Measurements from ENCODE around the gene ADAM23. TPM values are rescaled to one million over a fixed set of nuclear protein-coding genes. Genes with fewer than 3 reads are reported as not detected.

Gene ADAM23
- total RNA-seq, 2 donors from 2014 or later: 1.3 to 10.7 TPM

GRCh38 chr2:206423147-206423546, 20.2 kb upstream of the ADAM23 start:
- Histone ChIP-seq H3K27ac (no peak overlapping the region), H3K36me3 (no peaks in the 10 kb centered on the region), H3K4me3 (no peak overlapping the region), H3K9me3 (no peaks in the 10 kb centered on the region), H3K4me1 (replicated peaks) (no peaks in the 10 kb centered on the region), H3K27me3 (replicated peaks; ENCODE audit: insufficient read depth) (no peaks in the 10 kb centered on the region)
- intact Hi-C loops (cut with DNase I): no loop called here
- no peak for DNase-seq (ENCODE audit: low spot score)
- WGBS: 50% methylated on average over 2 of the region's 2 CpGs
- TF ChIP-seq POLR2A (IDR thresholded peaks at IDR 0.05) (no peak), CTCF (IDR thresholded peaks at IDR 0.05) (no peak), POLR2AphosphoS5 (IDR thresholded peaks at IDR 0.05) (no peak)

GRCh38 chr2:206424134-206424533, 19.2 kb upstream of the ADAM23 start:
- Histone ChIP-seq H3K27me3 (replicated peaks; ENCODE audit: insufficient read depth) (no peaks in the 10 kb centered on the region), H3K4me3 (no peak overlapping the region), H3K27ac (no peak overlapping the region), H3K36me3 (no peaks in the 10 kb centered on the region), H3K4me1 (replicated peaks) (no peaks in the 10 kb centered on the region), H3K9me3 (no peaks in the 10 kb centered on the region)
- TF ChIP-seq CTCF (IDR thresholded peaks at IDR 0.05): no peak
- no peak for TF ChIP-seq POLR2AphosphoS5 (IDR thresholded peaks at IDR 0.05)
- TF ChIP-seq POLR2A (IDR thresholded peaks at IDR 0.05): no peak
- no peak for DNase-seq (ENCODE audit: low spot score)
- 20% methylated on average over 3 of the region's 3 CpGs for WGBS
- intact Hi-C loops (cut with DNase I): no loop called here

- H3K36me3 ChIP-seq: no peaks in the 10 kb centered on the region
- H3K27me3 ChIP-seq (replicated peaks; ENCODE audit: insufficient read depth): no peaks in the 10 kb centered on the region
- intact Hi-C loops (cut with DNase I): no loop called here
- TF ChIP-seq POLR2A (IDR thresholded peaks at IDR 0.05) (no peak), POLR2AphosphoS5 (IDR thresholded peaks at IDR 0.05) (no peak), CTCF (IDR thresholded peaks at IDR 0.05) (no peak)
- H3K9me3 ChIP-seq: no peaks in the 10 kb centered on the region
- no peak for DNase-seq (ENCODE audit: low spot score)
- H3K4me3 ChIP-seq: no peak overlapping the region
- no peak overlapping the region for H3K27ac ChIP-seq
- no peaks in the 10 kb centered on the region for H3K4me1 ChIP-seq (replicated peaks)
- WGBS: 79% methylated on average over 3 of the region's 3 CpGs
Observed at GRCh38 chr2:206428783-206429182, 14.5 kb upstream of the ADAM23 start.

- Histone ChIP-seq H3K4me3 (no peak overlapping the region), H3K9me3 (no peaks in the 10 kb centered on the region), H3K36me3 (no peaks in the 10 kb centered on the region), H3K27ac (no peak overlapping the region), H3K27me3 (replicated peaks; ENCODE audit: insufficient read depth) (no peaks in the 10 kb centered on the region), H3K4me1 (replicated peaks) (no peaks in the 10 kb centered on the region)
- 93% methylated on average over 2 of the region's 2 CpGs for WGBS
- TF ChIP-seq POLR2A (IDR thresholded peaks at IDR 0.05): no peak
- no peak for TF ChIP-seq CTCF (IDR thresholded peaks at IDR 0.05)
- no peak for TF ChIP-seq POLR2AphosphoS5 (IDR thresholded peaks at IDR 0.05)
- intact Hi-C loops (cut with DNase I): no loop called here
- no peak for DNase-seq (ENCODE audit: low spot score)
Observed at GRCh38 chr2:206430452-206430851, 12.9 kb upstream of the ADAM23 start.

GRCh38 chr2:206431439-206431838, 11.9 kb upstream of the ADAM23 start:
- no peak for DNase-seq (ENCODE audit: low spot score)
- no peaks in the 10 kb centered on the region for H3K4me1 ChIP-seq (replicated peaks)
- intact Hi-C loops (cut with DNase I): no loop called here
- TF ChIP-seq POLR2AphosphoS5 (IDR thresholded peaks at IDR 0.05) (no peak), POLR2A (IDR thresholded peaks at IDR 0.05) (no peak)
- 71% methylated on average over 3 of the region's 3 CpGs for WGBS
- H3K27me3 ChIP-seq (replicated peaks; ENCODE audit: insufficient read depth): no peaks in the 10 kb centered on the region
- no peak overlapping the region for H3K27ac ChIP-seq
- no peaks in the 10 kb centered on the region for H3K9me3 ChIP-seq
- H3K36me3 ChIP-seq: no peaks in the 10 kb centered on the region
- H3K4me3 ChIP-seq: no peak overlapping the region

Measured in prostate gland (tissue), 2 donors.